WI38 (cell line): ENCODE results near the gene NRXN2.

Experiments used
- H3K4me3 ChIP-seq: 2 replicates; pipeline ENCODE4 v1.5.1; 2011; ENCODE audit warnings: low read depth, mild to moderate bottlenecking, control low read depth, low read length
- CTCF ChIP-seq: IDR thresholded peaks from 2 replicates; pipeline ENCODE4 v1.5.1; 2012; ENCODE audit warnings: low read depth, mild to moderate bottlenecking, control low read depth, low read length

Gene NRXN2

GRCh38 chr11:64729851-64730382 is 6.9 kb upstream of the NRXN2 start:
- TF ChIP-seq CTCF: no peak
- H3K4me3 ChIP-seq: no peak overlapping the region

- no peak overlapping the region for H3K4me3 ChIP-seq
- no peak for TF ChIP-seq CTCF
Observed at GRCh38 chr11:64728757-64729365, 5.9 kb upstream of the NRXN2 start.

GRCh38 chr11:64726867-64727530 is 4.0 kb upstream of the NRXN2 start:
- TF ChIP-seq CTCF: no peak

GRCh38 chr11:64726211-64726641 is 3.2 kb upstream of the NRXN2 start:
- H3K4me3 ChIP-seq: no peak overlapping the region
- no peak for TF ChIP-seq CTCF

More at GRCh38 chr11:64726867-64727530, 4.0 kb upstream of the NRXN2 start:
- H3K4me3 ChIP-seq: no peak overlapping the region

GRCh38 chr11:64724863-64725532 is 2.0 kb upstream of the NRXN2 start:
- TF ChIP-seq CTCF: no peak
- no peak overlapping the region for H3K4me3 ChIP-seq

GRCh38 chr11:64723907-64724862 is 1.2 kb upstream of the NRXN2 start:
- H3K4me3 ChIP-seq: no peak overlapping the region
- no peak for TF ChIP-seq CTCF
